ENCODE measurements around the gene AEN.

GRCh38 chr15:88656760-88657221 lies 35.7 kb downstream of the AEN start:
- no peak for TF ChIP-seq CTCF (conservative IDR thresholded peaks at IDR 0.05; ENCODE audit: low read length)
- no peak for TF ChIP-seq EZH2phosphoT487 (IDR thresholded peaks at IDR 0.05; ENCODE audit: borderline replicate concordance)
